ENCODE measurements around the gene LRP1B.
"Not testable (repeated sequence)": the region's sequence is repeated elsewhere in the genome, so short reads cannot be mapped to it uniquely, and the experiment has no call there.

Gene LRP1B

GRCh38 chr2:142100970-142101369, 29.8 kb downstream of the LRP1B start:
- FAIRE-seq = no peak

- FAIRE-seq = no peak
These were observed 30.5 kb downstream of the LRP1B start for GRCh38 chr2:142100139-142100873.

- FAIRE-seq = no peak
These were observed 33.1 kb downstream of the LRP1B start for GRCh38 chr2:142097711-142098110.

GRCh38 chr2:142095647-142096046, 35.2 kb downstream of the LRP1B start:
- FAIRE-seq = no peak

- FAIRE-seq = no peak
These were observed 36.6 kb downstream of the LRP1B start for GRCh38 chr2:142094233-142094632.

- FAIRE-seq = no peak
These were observed 42.7 kb downstream of the LRP1B start for GRCh38 chr2:142088058-142088568.

GRCh38 chr2:142087585-142087984, 43.2 kb downstream of the LRP1B start:
- not testable (repeated sequence) for FAIRE-seq

GRCh38 chr2:142082368-142082767, 48.4 kb downstream of the LRP1B start:
- no peak for FAIRE-seq

- FAIRE-seq = no peak
These were observed 54.5 kb downstream of the LRP1B start for GRCh38 chr2:142076317-142076716.

GRCh38 chr2:142075826-142076225, 55.0 kb downstream of the LRP1B start:
- FAIRE-seq = no peak

- FAIRE-seq = no peak
These were observed 61.4 kb downstream of the LRP1B start for GRCh38 chr2:142069251-142069888.

GRCh38 chr2:142065700-142066099, 65.1 kb downstream of the LRP1B start:
- no peak for FAIRE-seq

GRCh38 chr2:142065156-142065555, 65.7 kb downstream of the LRP1B start:
- FAIRE-seq = no peak

- no peak for FAIRE-seq
These were observed 69.1 kb downstream of the LRP1B start for GRCh38 chr2:142061733-142062132.

GRCh38 chr2:142058149-142058548, 72.7 kb downstream of the LRP1B start:
- FAIRE-seq = no peak

- no peak for FAIRE-seq
These were observed 74.0 kb downstream of the LRP1B start for GRCh38 chr2:142056784-142057183.

- FAIRE-seq = no peak
These were observed 78.5 kb downstream of the LRP1B start for GRCh38 chr2:142052220-142052863.

- FAIRE-seq = no peak
These were observed 82.2 kb downstream of the LRP1B start for GRCh38 chr2:142048581-142048980.

- FAIRE-seq = no peak
These were observed 85.2 kb downstream of the LRP1B start for GRCh38 chr2:142045641-142046040.

- no peak for FAIRE-seq
These were observed 86.6 kb downstream of the LRP1B start for GRCh38 chr2:142044197-142044596.

GRCh38 chr2:142042536-142043199, 88.1 kb downstream of the LRP1B start:
- no peak for FAIRE-seq

- FAIRE-seq = no peak
These were observed 88.8 kb downstream of the LRP1B start for GRCh38 chr2:142041996-142042395.

GRCh38 chr2:142041105-142041504, 89.7 kb downstream of the LRP1B start:
- no peak for FAIRE-seq
